ENCODE measurements around the gene NFKBIZ.
"Not testable (repeated sequence)": the region's sequence is repeated elsewhere in the genome, so short reads cannot be mapped to it uniquely, and the experiment has no call there.

Gene NFKBIZ

GRCh38 chr3:101873619-101874018, 24.3 kb downstream of the NFKBIZ start:
- DNase-seq (ENCODE audit: low spot score) = peak; percentile 49

- DNase-seq (ENCODE audit: low spot score) = no peak
Measured at GRCh38 chr3:101876142-101876541, 26.8 kb downstream of the NFKBIZ start.

GRCh38 chr3:101878589-101878988, 29.3 kb downstream of the NFKBIZ start:
- DNase-seq (ENCODE audit: low spot score) = no peak

DNA sequence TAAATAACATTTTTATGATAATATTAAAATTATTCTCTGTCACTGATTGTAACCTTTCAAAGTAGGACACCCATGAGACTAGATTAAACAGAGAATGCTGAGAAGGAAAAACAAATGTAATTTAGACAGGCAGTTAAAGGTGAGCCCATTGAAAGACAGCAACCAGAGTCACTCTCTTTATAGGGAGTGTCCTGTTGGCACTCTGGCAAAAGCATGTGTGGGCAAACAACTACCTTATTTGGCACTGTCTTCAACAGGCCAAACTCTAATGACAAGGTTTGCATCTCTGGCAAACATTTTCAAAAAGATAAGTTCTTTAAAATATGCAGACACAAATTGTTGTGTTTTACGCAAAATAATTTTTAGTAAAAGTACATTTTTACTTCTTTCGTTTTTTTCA, 29.8 kb downstream of the NFKBIZ start:
- no peak for DNase-seq (ENCODE audit: low spot score)

DNA sequence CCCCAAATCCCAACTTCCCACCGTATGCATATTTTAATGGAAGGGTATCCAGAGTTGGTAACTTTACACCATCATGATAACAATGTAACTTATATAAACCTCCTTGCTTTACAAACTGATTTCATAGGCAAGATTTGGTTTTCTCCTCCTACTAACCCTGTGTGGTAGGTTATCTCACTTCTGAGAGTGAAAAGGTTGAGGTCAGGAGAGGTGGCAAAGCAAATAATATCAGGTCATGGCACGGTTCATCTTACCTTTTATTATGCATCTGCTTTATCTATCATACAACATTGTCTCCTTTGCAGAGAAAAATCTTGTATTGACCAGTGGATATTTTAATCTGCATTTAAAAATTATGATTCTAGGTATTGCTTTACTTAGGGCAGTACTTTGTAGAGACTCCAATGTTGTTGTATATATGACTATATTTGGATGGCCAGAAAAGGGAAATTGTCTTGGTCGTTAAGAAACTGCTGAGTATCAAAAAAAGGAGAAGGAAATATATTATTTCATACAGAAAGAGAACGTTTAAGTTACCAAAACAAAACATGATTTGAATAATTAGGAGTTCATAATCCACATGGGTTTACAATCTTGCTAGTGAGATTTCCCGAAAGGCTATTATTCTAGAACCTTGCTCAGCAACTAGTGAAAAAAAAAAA, 30.4 kb downstream of the NFKBIZ start:
- DNase-seq (ENCODE audit: low spot score) = no peak

DNA sequence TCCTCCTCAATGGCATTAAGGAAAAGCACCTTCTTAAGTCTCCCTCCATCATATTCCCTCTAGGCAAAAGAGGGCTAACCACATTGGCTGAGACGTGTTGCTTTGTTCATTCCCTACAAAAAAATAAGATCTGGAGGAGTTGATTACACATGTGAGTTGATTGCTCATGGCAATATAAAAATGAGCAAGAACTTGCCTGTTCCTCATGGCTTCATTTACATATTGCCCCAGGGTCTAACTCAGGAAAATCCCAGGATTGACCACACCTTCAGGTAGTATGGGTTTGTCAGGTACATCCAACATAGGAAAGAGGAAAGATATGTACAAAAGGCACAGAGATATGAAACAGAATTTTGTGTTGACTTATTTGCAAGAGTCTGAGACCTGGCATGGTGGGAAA, 35.5 kb downstream of the NFKBIZ start:
- DNase-seq (ENCODE audit: low spot score) = no peak

DNA sequence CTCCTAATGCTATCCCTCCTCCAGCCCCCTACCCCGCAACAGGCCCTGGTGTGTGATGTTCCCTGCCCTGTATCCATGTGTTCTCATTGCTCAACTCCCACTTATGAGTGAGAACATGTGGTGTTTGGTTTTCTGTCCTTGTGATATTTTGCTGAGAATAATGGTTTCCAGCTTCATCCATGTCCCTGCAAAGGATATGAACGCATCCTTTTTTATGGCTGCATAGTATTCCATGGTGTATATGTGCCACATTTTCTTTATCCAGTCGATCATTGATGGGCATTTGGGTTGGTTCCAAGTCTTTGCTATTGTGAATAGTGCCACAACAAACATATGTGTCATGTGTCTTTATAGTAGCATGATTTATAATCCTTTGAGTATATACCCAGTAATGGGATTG, 36.3 kb downstream of the NFKBIZ start:
- not testable (repeated sequence) for DNase-seq (ENCODE audit: low spot score)

DNA sequence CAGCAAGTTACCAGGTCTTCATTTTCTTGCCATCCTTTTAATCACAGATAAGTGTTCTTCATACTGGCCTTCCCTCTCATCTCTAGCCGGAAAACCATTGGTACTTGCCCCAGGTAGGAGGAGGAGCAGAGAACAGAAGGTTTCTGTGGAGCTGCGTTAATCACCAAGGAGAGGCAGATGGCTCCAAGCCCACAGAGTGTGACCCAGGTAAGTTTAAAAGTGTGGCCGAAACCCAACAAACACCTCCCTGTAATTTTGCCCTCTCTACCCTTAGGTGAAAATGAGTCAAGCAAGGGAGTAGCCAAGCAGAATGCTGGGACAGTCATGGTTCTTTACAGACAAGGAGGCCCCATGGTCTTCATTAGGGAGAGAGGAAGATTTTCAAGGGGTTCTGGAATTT, 37.3 kb downstream of the NFKBIZ start:
- DNase-seq (ENCODE audit: low spot score) = no peak

- no peak for DNase-seq (ENCODE audit: low spot score)
Measured at GRCh38 chr3:101888653-101889052, 39.3 kb downstream of the NFKBIZ start.

DNA sequence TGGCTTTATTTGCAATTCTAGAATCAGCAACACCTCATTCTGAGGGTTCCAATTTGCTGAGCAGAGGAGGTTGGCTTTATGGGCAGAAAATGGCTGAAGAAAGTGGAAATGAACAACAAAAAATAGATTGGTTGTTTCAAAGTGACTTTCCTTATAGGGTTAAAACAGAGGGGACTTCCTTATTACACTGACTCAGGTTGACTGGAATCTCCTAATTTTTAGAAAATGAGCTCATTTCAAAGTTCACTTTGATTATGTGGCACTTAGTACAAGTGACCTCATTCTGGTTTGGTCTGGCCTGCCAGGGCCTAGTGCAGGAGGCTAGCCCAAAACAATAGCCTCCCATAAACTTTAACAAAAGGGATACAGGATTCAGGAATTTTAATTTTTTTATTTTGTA, 41.4 kb downstream of the NFKBIZ start:
- DNase-seq (ENCODE audit: low spot score) = no peak

GRCh38 chr3:101892648-101893047, 43.3 kb downstream of the NFKBIZ start:
- no peak for DNase-seq (ENCODE audit: low spot score)

GRCh38 chr3:101896083-101896757, 46.9 kb downstream of the NFKBIZ start:
- no peak for DNase-seq (ENCODE audit: low spot score)

GRCh38 chr3:101897013-101897412, 47.7 kb downstream of the NFKBIZ start:
- no peak for DNase-seq (ENCODE audit: low spot score)

- DNase-seq (ENCODE audit: low spot score) = no peak
Measured at GRCh38 chr3:101898039-101898438, 48.7 kb downstream of the NFKBIZ start.

DNA sequence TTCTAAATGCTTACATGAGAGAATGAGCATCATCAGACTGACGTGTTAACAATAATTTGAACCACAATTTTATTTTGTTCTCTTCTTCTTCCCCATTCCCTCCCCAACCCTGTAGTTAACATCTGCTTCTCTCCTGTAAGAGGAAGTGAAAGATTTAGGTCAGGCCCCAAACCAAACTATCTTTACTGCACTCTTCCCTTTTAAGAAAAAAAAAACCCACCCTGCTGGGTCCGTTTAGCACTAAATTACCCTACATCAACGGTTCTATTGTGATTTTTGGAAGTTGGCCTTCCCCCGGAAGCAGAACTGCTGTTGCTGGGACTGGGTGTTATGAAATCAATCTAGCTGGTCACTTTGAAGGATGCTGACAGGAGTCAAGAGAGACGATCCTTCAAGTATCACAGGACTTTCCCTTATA, 49.4 kb downstream of the NFKBIZ start:
- DNase-seq (ENCODE audit: low spot score) = no peak

GRCh38 chr3:101900316-101900715, 51.0 kb downstream of the NFKBIZ start:
- DNase-seq (ENCODE audit: low spot score) = no peak

DNA sequence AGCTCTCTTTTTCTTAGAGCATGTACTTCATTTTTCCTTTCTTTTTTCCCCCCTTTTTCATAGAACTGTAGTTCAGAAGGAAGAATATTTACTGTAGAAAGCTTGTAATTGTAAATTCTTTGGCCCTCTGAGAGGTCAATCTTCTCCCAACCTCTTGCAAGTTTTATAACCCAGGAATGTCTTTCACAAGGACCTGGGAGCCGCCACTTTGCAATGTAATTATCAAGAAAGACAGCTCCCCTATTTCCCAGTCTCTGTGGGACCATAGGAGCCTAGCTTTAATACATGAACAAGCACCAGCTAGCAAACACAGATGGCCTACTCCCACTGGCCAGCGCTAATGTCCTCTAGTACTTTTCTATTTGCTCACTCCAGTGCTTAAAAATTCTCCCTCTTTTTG, 51.4 kb downstream of the NFKBIZ start:
- DNase-seq (ENCODE audit: low spot score) = no peak

- DNase-seq (ENCODE audit: low spot score) = no peak
Measured at GRCh38 chr3:101902041-101902440, 52.7 kb downstream of the NFKBIZ start.

DNA sequence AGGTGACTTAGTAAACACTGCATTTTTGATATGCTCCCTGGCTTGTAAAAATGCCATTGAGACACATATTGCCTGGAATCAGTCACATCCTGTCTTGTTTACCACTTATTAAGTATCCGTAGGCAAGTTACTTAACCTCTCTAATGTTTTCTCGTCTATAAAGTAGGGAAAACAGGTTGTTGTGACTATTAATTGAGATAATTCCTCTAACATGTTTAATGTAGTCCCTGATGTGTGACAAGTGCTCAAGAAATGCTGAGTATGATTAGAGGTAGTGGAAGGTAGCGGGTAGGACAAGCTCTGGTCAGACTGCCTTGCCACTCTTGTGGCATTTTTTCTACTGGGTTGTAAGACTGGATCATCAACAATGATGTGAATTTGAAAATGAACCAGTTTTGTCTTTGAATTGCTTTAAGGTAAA, 54.1 kb downstream of the NFKBIZ start:
- DNase-seq (ENCODE audit: low spot score) = no peak

GRCh38 chr3:101905573-101905972, 56.3 kb downstream of the NFKBIZ start:
- not testable (repeated sequence) for DNase-seq (ENCODE audit: low spot score)

Measured in COLO829 (cell line).